Measurements from ENCODE around the gene KNL1.
"Not testable (repeated sequence)": the region's sequence is repeated elsewhere in the genome, so short reads cannot be mapped to it uniquely, and the experiment has no call there.

KNL1 gene

GRCh38 chr15:40593588-40594428, at the start of gene KNL1:
Gene KNL1, plus strand, starts transcription at chr15:40594249. Its CDS starts 8,683 bp downstream, at chr15:40602932.
- DNase-seq (ENCODE audit: low read depth), result peak; percentile 81

- no peak for DNase-seq (ENCODE audit: low read depth)
Observed at GRCh38 chr15:40545457-40545856, 48.6 kb upstream of the KNL1 start.

- DNase-seq (ENCODE audit: low read depth), result no peak
Observed at GRCh38 chr15:40548610-40549009, 45.4 kb upstream of the KNL1 start.

- no peak for DNase-seq (ENCODE audit: low read depth)
Observed at GRCh38 chr15:40549894-40550293, 44.2 kb upstream of the KNL1 start.

GRCh38 chr15:40550341-40551037, 43.6 kb upstream of the KNL1 start:
- DNase-seq (ENCODE audit: low read depth), result no peak

GRCh38 chr15:40554161-40554525, 39.9 kb upstream of the KNL1 start:
- no peak for DNase-seq (ENCODE audit: low read depth)

- no peak for DNase-seq (ENCODE audit: low read depth)
Observed at GRCh38 chr15:40555876-40556275, 38.2 kb upstream of the KNL1 start.

- DNase-seq (ENCODE audit: low read depth), result no peak
Observed at GRCh38 chr15:40558952-40559742, 34.9 kb upstream of the KNL1 start.

- no peak for DNase-seq (ENCODE audit: low read depth)
Observed at GRCh38 chr15:40562691-40563090, 31.4 kb upstream of the KNL1 start.

GRCh38 chr15:40563426-40563825, 30.6 kb upstream of the KNL1 start:
- DNase-seq (ENCODE audit: low read depth), result no peak

GRCh38 chr15:40564591-40565332, 29.3 kb upstream of the KNL1 start, which contains the start of gene CCDC32:
Gene CCDC32, minus strand, starts transcription at chr15:40565042. Its CDS starts 2,027 bp downstream, at chr15:40563015.
- DNase-seq (ENCODE audit: low read depth), result peak; percentile 91

- no peak for DNase-seq (ENCODE audit: low read depth)
Observed at GRCh38 chr15:40565333-40566238, 28.5 kb upstream of the KNL1 start.

GRCh38 chr15:40567111-40567510, 26.9 kb upstream of the KNL1 start:
- no peak for DNase-seq (ENCODE audit: low read depth)

- peak; percentile 92 for DNase-seq (ENCODE audit: low read depth)
Observed at GRCh38 chr15:40569129-40569953, 24.7 kb upstream of the KNL1 start, which contains the start of gene RPUSD2. Gene RPUSD2, plus strand, starts transcription at chr15:40569299. Its CDS starts 39 bp downstream, at chr15:40569338.

GRCh38 chr15:40575113-40575512, 18.9 kb upstream of the KNL1 start:
- no peak for DNase-seq (ENCODE audit: low read depth)

- not testable (repeated sequence) for DNase-seq (ENCODE audit: low read depth)
Observed at GRCh38 chr15:40576914-40577313, 17.1 kb upstream of the KNL1 start.

- DNase-seq (ENCODE audit: low read depth), result no peak
Observed at GRCh38 chr15:40578892-40579291, 15.2 kb upstream of the KNL1 start.

- not testable (repeated sequence) for DNase-seq (ENCODE audit: low read depth)
Observed at GRCh38 chr15:40581796-40582195, 12.3 kb upstream of the KNL1 start.

GRCh38 chr15:40582726-40583246, 11.3 kb upstream of the KNL1 start:
- no peak for DNase-seq (ENCODE audit: low read depth)
